ENCODE measurements around the gene SORCS3.

DNA sequence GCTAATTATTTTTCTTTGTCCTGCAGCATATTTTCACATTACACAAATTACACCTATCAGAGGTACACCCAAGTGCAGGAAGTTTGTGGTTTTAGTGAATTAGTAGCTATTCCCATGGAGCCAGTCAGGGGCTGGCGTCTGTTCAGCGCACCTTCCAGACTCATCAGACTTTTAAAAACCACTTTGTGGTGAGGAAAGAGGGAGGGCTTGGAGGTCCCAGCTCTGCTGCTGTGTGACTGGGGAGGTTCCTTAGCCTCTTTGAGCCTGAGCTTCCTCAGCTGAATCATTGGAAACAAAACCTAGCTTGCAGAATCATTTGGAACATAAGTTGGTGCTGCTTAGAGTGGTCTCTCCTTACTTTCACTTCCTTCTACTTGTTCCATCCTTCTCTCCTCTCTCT is 175.4 kb downstream of the SORCS3 start:
- TF ChIP-seq EZH2 (IDR thresholded peaks at IDR 0.05; ENCODE audit: low read length, unreplicated experiment): no peak
- TF ChIP-seq, protein P1, sequence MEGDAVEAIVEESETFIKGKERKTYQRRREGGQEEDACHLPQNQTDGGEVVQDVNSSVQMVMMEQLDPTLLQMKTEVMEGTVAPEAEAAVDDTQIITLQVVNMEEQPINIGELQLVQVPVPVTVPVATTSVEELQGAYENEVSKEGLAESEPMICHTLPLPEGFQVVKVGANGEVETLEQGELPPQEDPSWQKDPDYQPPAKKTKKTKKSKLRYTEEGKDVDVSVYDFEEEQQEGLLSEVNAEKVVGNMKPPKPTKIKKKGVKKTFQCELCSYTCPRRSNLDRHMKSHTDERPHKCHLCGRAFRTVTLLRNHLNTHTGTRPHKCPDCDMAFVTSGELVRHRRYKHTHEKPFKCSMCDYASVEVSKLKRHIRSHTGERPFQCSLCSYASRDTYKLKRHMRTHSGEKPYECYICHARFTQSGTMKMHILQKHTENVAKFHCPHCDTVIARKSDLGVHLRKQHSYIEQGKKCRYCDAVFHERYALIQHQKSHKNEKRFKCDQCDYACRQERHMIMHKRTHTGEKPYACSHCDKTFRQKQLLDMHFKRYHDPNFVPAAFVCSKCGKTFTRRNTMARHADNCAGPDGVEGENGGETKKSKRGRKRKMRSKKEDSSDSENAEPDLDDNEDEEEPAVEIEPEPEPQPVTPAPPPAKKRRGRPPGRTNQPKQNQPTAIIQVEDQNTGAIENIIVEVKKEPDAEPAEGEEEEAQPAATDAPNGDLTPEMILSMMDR (conservative IDR thresholded peaks at IDR 0.05; ENCODE audit: low read depth, low read length): no peak

All from PC-3 (cell line).